Subcutaneous abdominal adipose tissue (tissue), 5 donors: ENCODE data around the gene POLR2M.

ENCODE experiments used
- H3K27ac ChIP-seq: one replicate; pipeline ENCODE4 v1.7.0; 2013; ENCODE audit warnings: low read depth, mild to moderate bottlenecking, inconsistent platforms, low read length, moderate library complexity
- H3K27me3 ChIP-seq, 5 donors: one replicate each; pipeline ENCODE4 v1.7.0; 2013; ENCODE audit warnings: low read length in 5 of 5, inconsistent platforms in 1 of 5; ENCODE audit not compliant: control insufficient read depth in 5 of 5, insufficient read depth in 4 of 5
- H3K36me3 ChIP-seq, 5 donors: one replicate each; pipeline ENCODE4 v1.7.0; 2013; ENCODE audit warnings: low read length in 5 of 5; ENCODE audit not compliant: control insufficient read depth in 5 of 5, insufficient read depth in 5 of 5
- H3K4me1 ChIP-seq, 5 donors: one replicate each; pipeline ENCODE4 v1.7.0; 2013; ENCODE audit warnings: low read length in 5 of 5, mild to moderate bottlenecking in 3 of 5, moderate library complexity in 1 of 5; ENCODE audit not compliant: control insufficient read depth in 5 of 5, insufficient read depth in 5 of 5
- H3K4me3 ChIP-seq, 5 donors: one replicate each; pipeline ENCODE4 v1.7.0; 2013; ENCODE audit warnings: low read length in 5 of 5, low read depth in 1 of 5
- H3K9ac ChIP-seq, 5 donors: one replicate each; pipeline ENCODE4 v1.7.0; 2013; ENCODE audit warnings: low read length in 5 of 5, mild to moderate bottlenecking in 4 of 5, moderate library complexity in 3 of 5
- H3K9me3 ChIP-seq, 5 donors: one replicate each; pipeline ENCODE4 v1.7.0; 2013; ENCODE audit warnings: low read length in 5 of 5; ENCODE audit not compliant: control insufficient read depth in 5 of 5
- donor health status: healthy.
- donor health status: healthy.
- donor health status: healthy.
- donor health status: healthy.
- donor health status: healthy.

Gene POLR2M

GRCh38 chr15:57671636-57672035 lies 34.9 kb upstream of the POLR2M start:
- H3K9ac ChIP-seq: no peak overlapping the region
- no peaks in the 10 kb centered on the region for H3K9me3 ChIP-seq
- H3K36me3 ChIP-seq: peaks cover 10 to 18% (median 12%) of the 10 kb centered on the region in 5 donors
- H3K27ac ChIP-seq: no peak overlapping the region
- H3K4me3 ChIP-seq: no peak overlapping the region
- H3K4me1 ChIP-seq: peaks cover 0 to 7% (median 7%) of the 10 kb centered on the region in 5 donors
- no peaks in the 10 kb centered on the region for H3K27me3 ChIP-seq

DNA sequence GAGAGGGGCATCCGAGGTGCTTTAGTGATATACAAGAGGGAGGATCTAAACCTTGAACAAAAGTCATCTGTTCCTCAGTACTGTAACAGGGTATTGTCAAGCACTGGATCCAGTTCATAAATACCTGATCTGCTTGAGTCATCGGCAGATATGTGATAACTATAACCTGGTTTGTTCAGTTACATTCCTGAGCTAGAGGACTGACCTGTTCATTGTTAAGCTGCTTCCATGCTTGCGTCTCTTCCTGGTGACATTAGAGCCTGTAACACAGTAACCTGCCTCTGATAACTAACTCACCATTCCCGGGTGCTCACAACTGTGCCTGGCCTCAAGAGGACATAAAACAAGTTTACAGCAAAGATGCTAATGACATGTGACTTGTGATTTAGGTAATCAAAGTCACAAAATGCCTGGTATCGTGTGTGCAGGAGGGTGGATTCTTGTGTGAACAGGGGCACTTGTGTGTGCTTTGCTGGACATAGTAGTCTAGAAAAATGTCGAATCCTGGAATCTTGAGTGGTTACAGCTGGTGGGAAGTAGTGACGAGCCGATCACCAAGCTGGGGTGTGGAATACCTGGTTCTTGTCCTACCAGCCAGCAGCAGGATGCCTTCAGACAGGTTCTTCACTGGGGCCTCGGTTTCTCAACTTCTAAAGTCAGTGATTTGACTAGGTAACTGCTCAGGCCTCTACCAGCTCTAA lies 30.9 kb upstream of the POLR2M start:
- Histone ChIP-seq H3K27me3 (no peaks in the 10 kb centered on the region), H3K4me1 (peaks cover 0 to 6% (median 3%) of the 10 kb centered on the region in 5 donors), H3K27ac (no peak overlapping the region), H3K36me3 (peaks cover 11 to 26% (median 21%) of the 10 kb centered on the region in 5 donors), H3K9ac (no peak overlapping the region), H3K9me3 (no peaks in the 10 kb centered on the region), H3K4me3 (no peak overlapping the region)

GRCh38 chr15:57676585-57676984 lies 29.9 kb upstream of the POLR2M start:
- Histone ChIP-seq H3K36me3 (peaks cover 13 to 31% (median 21%) of the 10 kb centered on the region in 5 donors), H3K4me1 (peaks cover 0 to 10% (median 3%) of the 10 kb centered on the region in 5 donors), H3K27ac (no peak overlapping the region), H3K27me3 (no peaks in the 10 kb centered on the region), H3K9me3 (no peaks in the 10 kb centered on the region), H3K9ac (no peak overlapping the region), H3K4me3 (no peak overlapping the region)

- H3K4me3 ChIP-seq: no peak overlapping the region
- peaks cover 0 to 10% (median 3%) of the 10 kb centered on the region in 5 donors for H3K4me1 ChIP-seq
These were observed 29.3 kb upstream of the POLR2M start for GRCh38 chr15:57677204-57677603.

DNA sequence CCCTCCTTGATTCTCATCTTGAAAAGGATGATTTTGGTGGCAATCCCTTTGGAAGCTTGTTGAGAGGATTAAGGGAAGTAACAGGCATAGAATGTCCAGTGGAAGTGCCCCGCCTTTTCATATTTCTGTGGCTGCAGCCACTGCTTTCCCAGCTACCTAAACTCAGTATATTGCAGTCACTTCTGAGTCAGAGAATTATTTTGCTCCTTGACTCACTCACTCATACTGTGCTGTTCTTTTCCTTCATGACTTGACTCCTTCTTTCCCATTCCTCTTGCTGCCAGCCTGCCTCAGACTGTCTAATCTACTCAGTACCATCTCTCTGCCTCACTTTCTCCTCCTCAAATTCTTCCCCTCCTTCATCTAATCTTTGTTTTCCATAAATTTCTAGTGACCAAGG lies 26.5 kb upstream of the POLR2M start:
- Histone ChIP-seq H3K36me3 (peaks cover 18 to 38% (median 29%) of the 10 kb centered on the region in 5 donors), H3K4me3 (no peak overlapping the region), H3K4me1 (peaks cover 0 to 10% (median 3%) of the 10 kb centered on the region in 5 donors), H3K9me3 (no peaks in the 10 kb centered on the region), H3K27ac (peak overlapping the region; percentile 37), H3K27me3 (no peaks in the 10 kb centered on the region), H3K9ac (no peak overlapping the region)

More at GRCh38 chr15:57677204-57677603, 29.3 kb upstream of the POLR2M start:
- Histone ChIP-seq H3K9me3 (no peaks in the 10 kb centered on the region), H3K36me3 (peaks cover 13 to 31% (median 21%) of the 10 kb centered on the region in 5 donors), H3K27me3 (no peaks in the 10 kb centered on the region), H3K9ac (no peak overlapping the region), H3K27ac (no peak overlapping the region)

GRCh38 chr15:57681011-57681410 lies 25.5 kb upstream of the POLR2M start:
- H3K27ac ChIP-seq: peak overlapping the region; percentile 37
- H3K9me3 ChIP-seq: no peaks in the 10 kb centered on the region
- no peaks in the 10 kb centered on the region for H3K27me3 ChIP-seq
- peaks cover 9 to 32% (median 21%) of the 10 kb centered on the region in 5 donors for H3K36me3 ChIP-seq
- no peak overlapping the region for H3K4me3 ChIP-seq
- H3K9ac ChIP-seq: no peak overlapping the region
- peaks cover 0 to 10% (median 3%) of the 10 kb centered on the region in 5 donors for H3K4me1 ChIP-seq

DNA sequence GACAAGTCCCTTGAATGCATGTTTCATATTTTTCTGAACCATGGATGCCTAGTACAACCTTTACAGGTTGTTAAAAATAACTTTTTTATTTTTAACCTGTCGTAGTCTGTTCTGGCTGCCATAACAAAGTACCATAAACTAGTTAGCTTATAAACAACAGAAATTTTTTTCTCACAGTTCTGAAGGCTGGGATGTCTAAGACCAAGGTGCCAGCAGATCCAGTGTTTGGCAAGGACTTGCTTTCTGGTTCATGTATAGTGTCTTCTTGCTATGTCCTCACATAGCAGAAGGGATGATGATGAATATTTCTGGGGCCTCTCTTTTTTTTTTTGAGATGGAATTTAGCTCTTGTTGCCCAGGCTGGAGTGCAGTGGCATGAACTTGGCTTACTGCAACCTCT lies 23.0 kb upstream of the POLR2M start:
- Histone ChIP-seq H3K9ac (no peak overlapping the region), H3K4me1 (peaks cover 0 to 10% (median 3%) of the 10 kb centered on the region in 5 donors), H3K36me3 (peaks cover 8 to 27% (median 21%) of the 10 kb centered on the region in 5 donors), H3K9me3 (no peaks in the 10 kb centered on the region), H3K27ac (no peak overlapping the region), H3K27me3 (no peaks in the 10 kb centered on the region), H3K4me3 (no peak overlapping the region)

DNA sequence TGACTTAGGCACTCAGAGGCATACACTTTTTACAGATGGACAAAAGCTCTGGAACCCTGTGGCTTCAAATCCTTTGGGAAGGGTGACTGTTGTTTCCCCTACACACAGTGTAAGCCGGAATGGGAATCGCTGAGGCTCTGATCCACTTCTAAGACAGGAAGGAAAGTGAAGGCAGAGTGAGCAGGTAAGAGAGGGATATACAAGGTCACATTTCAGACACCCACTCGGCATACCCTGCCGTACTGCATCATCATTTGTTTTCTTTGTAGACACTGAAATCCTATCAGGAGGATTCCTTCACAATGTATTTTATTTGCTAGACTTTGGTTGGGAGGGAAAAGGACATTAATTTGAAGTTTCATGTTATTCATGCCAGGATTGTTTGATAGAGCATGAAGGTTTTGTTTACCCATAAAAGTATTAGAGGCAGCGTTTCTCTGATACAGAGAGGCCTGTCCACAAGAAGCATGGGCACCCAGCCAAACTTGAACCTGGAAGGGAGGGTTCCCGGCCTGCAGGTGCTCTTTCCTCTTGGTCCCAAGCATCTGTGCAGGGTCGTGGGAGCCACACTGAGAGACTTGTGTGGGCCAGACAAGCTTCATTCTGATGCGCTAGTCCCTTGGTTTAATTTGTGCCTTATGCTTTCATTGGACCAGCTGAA lies 21.9 kb upstream of the POLR2M start:
- H3K9ac ChIP-seq: no peak overlapping the region
- H3K4me3 ChIP-seq: no peak overlapping the region
- peaks cover 0 to 10% (median 3%) of the 10 kb centered on the region in 5 donors for H3K4me1 ChIP-seq
- no peaks in the 10 kb centered on the region for H3K27me3 ChIP-seq
- H3K27ac ChIP-seq: peak overlapping the region; percentile 81
- H3K36me3 ChIP-seq: peaks cover 8 to 23% (median 17%) of the 10 kb centered on the region in 5 donors
- no peaks in the 10 kb centered on the region for H3K9me3 ChIP-seq

GRCh38 chr15:57685306-57686095 lies 21.0 kb upstream of the POLR2M start:
- Histone ChIP-seq H3K9me3 (no peaks in the 10 kb centered on the region), H3K4me1 (peaks cover 0 to 4% (median 0%) of the 10 kb centered on the region in 5 donors), H3K27me3 (no peaks in the 10 kb centered on the region), H3K36me3 (peaks cover 6 to 24% (median 21%) of the 10 kb centered on the region in 5 donors), H3K4me3 (no peak overlapping the region), H3K27ac (peak overlapping the region; percentile 81), H3K9ac (no peak overlapping the region)
